GM19395 (cell line): ENCODE results near the gene PGS1.

Experiments used
- ATAC-seq: cut with Tn5 transposase; IDR thresholded peaks from one replicate; pipeline ENCODE4 v1.9.1; 2021; ENCODE audit warnings: mild to moderate bottlenecking, moderate library complexity; ENCODE audit not compliant: unreplicated experiment

The PGS1 gene

DNA sequence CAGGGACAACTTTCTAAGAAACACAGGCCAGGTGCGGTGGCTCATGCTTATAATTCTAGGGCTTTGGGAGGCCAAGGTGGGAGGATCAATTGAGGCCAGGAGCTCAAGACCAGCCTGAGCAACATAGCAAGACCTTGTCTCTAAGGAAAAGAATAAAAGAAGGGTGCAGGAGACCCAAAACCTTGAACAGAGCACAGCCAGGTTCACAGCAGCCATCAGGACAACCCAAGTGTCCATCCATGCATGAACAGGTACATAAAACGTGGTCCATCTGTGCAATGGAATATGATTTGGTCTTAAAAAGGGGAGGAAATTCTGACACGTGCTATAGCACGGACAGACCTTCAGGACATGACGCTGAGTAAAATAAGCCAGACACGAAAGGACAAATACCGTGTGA, 91.0 kb downstream of the PGS1 start:
- ATAC-seq, result no peak

DNA sequence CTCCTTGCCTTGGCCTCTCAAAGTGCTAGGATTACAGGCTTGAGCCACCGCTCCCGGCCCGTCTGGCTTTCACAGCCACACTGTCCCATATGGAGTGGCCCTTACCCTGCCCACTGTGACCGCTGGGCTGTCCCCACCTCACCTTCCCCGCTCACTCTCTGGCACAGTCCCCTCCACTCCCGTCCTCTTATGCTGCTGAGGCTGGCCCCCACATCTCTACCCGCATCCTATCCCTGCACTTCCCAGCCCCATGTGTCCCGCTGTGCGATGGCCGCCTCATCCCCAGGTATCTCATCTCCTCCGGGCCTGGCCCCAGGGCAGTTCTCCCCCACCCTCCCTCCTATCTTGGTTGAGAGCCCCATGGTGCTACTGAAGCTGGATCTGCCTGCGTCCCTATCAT, 93.2 kb downstream of the PGS1 start:
- no peak for ATAC-seq

DNA sequence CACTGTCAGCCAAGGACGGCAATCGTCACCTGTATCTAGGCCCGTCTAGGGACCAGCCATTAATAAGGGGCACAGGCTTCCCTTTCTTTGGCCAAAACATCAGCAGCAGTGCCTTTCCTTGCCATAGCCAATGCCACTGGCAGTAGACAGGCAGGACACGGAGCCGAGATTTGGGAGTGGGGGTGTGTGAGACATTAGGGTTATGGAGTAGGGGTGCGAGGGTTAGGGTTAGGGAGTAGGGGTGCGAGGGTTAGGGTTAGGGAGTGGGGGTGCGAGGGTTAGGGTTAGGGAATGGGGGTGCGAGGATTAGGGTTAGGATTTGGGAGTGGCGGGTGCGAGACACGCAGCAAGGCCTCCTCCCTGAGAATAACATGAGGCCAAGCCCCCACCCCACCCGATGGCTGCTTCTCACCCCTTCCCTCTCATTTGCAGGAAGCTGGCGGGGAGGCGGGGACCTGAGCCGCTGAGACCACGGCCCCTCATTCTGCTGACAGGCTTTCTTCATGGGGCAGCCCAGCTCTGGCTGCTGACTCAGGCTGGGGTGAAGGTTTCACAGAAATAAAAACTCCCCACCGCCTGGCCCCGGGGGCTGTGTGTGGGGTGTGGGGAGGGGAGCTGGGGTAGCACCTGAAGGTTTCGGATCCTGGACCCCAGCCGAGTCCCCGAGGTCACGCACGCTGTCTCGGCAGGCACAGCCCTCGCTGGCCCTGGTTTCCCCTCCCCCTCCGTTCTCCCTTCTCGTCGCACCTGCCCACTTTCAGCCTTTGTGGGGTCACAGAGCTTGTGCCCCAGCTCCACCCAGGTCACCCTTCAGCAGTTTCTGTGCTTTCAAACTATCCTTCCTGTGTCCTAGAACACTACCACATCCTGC, 93.8 kb downstream of the PGS1 start:
- no peak for ATAC-seq

DNA sequence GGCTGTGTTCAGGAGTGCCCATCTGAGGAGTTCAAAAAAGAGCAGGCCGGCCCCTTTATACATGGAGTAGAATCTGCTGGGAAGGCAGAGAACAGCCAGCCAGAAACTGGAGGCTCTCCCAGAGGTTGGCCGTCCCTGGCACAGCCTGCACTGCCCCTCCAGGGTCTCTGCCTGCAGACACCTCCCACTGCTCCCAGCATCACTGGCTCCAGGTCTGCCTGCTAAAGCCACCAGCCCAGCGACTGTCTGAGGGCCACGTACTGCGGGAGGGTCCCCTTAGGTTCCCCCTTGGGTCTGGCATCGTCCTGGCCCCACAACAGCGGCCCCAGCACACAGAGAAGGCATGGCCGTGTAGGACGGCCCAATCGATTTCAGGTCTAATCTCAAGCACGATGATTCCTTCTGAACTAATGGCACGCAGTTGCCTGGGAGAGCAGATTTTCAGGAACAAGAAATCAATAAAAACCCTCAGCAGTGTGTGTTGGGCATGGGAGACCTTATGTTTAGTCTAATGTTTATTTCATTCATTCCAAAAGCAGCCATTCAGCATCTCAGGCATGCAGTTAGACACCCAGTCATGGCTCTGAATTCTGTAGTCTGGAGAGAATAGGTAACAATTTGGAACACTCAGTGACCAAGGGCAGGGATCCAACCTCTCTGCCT, 95.6 kb downstream of the PGS1 start:
- no peak for ATAC-seq
